ENCODE data around the gene DEFB132. TPM values are rescaled to one million over a fixed set of nuclear protein-coding genes. Genes with fewer than 3 reads are reported as not detected.

Gene DEFB132
- total RNA-seq, 1 experiment from 2014 or later: not detected

DNA sequence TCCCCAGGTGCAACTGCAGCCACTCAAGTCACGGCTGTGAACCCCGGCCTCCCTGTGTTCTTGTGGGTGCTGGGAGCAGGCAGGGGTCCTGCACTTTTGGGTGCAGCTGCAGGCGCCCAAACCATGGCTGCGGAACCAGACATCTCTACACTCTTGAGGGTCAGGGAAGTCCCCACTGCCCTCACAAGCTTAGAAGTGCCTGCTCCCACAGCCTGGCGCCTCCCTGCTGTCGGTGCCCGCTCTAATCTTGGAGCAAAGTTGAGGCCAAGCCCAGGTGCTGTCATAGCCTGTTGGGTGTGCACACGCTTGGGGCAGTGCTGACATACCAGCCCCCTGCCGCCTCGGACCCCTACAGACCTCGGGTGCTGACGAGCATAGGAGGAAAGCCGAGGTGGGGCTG lies 6.2 kb downstream of the DEFB132 start:
- no peak for DNase-seq (ENCODE audit: low read depth)

- DNase-seq (ENCODE audit: low read depth): peak; percentile 88
Observed at GRCh38 chr20:266596-267562, 9.4 kb downstream of the DEFB132 start.

DNA sequence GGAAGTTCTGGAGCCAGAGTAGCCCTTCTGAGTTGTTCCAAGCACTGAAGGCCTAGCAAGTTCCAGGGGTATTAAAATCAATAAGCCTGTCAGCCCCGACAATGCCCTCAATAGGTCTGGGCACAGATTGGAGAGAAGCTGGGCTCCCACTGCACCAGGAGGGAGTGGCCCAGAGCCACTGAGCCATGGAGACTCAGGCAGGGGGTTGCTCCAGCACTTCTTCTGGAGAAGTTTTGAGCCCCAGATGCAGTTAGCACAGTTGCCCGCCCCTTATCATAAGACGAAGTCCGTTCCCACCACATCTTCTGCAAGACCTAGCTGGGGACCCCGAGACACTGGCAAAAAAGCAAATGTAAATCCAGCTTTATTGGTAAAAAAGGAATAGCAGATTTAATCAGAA lies 13.0 kb downstream of the DEFB132 start:
- no peak for DNase-seq (ENCODE audit: low read depth)

DNA sequence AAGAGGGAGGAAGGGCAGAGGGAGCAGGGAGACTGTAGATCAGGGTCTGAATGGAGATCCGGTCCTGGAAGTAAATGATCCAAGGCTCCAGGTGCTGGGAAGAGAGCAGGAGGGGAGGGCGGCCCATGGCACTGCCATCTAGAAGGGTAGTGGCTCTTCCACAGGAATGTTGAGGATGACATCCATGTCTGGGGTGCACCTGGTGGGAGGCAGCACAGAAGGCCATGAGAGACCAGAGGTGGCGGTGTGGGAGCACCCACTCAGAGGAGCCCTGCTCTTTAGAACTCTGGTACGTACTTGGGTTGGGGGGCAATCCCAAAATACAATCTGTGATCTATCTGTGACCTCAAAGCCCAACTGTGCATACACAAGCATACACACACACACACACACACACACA lies 13.5 kb downstream of the DEFB132 start:
- no peak for DNase-seq (ENCODE audit: low read depth)

GRCh38 chr20:271528-271927 lies 14.0 kb downstream of the DEFB132 start:
- DNase-seq (ENCODE audit: low read depth): no peak

GRCh38 chr20:272718-273117 lies 15.2 kb downstream of the DEFB132 start:
- DNase-seq (ENCODE audit: low read depth): no peak

- no peak for DNase-seq (ENCODE audit: low read depth)
Observed at GRCh38 chr20:273884-274283, 16.4 kb downstream of the DEFB132 start.

- DNase-seq (ENCODE audit: low read depth): no peak
Observed at GRCh38 chr20:275791-276190, 18.3 kb downstream of the DEFB132 start.

GRCh38 chr20:276620-277495 lies 19.3 kb downstream of the DEFB132 start:
- no peak for DNase-seq (ENCODE audit: low read depth)

DNA sequence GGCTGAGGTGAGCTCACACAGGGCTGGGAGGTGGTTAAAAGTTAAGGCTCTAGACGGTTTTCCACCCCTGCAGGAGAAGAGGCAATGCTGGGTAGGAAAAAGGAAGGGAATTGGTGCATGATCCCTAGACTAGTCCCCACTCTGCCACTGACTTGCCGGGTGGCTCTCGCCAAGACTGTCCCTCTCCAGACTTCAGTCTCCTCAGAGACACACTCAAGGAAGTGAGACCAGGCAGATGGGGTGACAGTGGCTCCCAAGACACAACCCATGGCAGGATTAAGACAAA lies 19.9 kb downstream of the DEFB132 start:
- DNase-seq (ENCODE audit: low read depth): no peak

DNA sequence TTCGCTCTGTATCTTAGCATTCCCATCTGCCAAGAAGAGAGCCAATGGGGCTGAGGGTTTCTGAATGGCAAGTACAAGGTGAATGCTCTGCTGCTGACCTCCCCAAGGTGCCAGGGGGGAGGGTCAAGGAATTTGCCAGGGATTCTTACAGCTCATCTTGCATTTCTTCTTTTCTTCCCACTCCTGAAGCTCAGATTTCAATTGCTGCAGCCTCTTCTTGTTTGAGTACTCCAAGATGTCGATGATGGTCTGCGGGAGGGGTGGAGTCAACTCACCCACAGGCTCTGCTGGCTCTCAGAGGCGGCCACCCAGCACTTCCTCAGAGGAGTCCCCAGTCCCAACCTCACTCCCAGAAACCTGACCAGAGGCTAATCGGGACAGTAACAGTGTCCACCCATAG lies 20.7 kb downstream of the DEFB132 start:
- DNase-seq (ENCODE audit: low read depth): no peak

GRCh38 chr20:278607-279571 lies 21.4 kb downstream of the DEFB132 start:
- no peak for DNase-seq (ENCODE audit: low read depth)

DNA sequence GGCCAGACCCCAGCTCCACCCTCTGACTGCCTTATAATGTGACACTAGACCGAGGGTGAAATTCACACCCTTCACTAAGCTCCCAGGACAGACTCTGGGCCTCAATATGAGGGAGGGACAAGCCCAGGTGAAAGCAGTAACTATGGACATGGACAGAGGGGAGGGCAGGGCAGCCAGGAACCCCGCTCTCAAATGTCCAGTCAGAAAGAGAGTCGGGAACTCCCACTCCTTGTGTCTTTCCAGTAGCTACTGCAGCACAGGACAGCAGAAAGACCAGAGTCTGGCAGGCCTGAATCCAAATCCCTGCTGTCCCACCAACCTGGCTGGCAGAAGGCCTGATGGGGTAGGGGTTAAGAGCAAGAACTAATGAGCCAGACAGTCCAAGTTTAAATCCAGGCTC lies 26.6 kb downstream of the DEFB132 start:
- DNase-seq (ENCODE audit: low read depth): no peak

DNA sequence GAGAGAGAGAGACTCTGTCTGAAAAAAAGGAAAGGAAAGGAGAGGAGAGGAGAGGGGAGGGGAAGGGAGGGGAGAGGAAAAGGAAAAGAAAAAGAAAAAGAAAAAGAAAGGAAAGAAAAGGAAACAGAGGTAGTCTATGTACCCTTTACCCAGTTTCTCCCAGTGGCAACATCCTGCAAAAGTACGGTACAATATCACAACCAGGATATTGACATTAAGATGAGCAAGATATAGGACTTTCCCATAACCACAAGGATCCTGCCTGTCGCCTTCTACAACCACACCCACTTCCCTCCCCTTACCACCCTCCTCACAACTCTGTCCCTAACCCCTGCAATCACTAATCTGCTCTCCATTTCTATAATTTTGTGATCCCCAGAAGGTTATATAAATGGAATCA lies 29.0 kb downstream of the DEFB132 start:
- DNase-seq (ENCODE audit: low read depth): no peak

DNA sequence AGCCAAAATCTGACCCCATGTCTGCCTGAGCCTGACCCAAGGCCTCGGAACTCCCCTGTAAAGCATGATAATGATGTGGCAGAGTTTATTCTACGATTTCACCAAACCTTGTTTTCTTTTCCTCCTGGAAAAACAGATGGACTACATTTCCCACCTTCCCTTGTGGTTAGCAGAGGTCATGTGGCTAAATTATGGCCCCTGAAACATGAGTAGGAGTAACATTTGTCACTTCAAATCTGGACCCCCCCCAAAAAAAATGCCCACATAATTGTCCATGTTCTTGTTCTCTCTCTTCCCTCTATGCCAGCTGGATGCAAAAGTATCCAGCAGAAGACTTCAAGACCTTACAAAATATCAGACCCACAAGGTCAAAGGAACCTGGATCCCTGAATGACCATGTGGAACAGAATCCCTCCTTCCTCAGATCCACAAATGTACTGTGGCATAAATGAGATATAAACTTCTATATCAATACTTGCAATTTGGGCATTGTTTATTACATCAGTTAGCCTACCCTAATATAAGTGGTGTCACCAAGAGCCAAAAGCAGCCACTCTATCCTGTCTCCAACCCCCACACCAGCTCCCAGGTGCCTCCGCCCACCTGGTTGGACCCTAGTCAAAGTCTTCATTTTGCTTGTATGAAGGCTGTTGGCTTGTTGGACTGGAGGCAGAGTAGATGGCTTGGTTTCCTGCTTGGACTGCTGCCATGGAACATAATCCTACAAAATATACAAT lies 31.6 kb downstream of the DEFB132 start:
- peak; percentile 11 for DNase-seq (ENCODE audit: low read depth)

DNA sequence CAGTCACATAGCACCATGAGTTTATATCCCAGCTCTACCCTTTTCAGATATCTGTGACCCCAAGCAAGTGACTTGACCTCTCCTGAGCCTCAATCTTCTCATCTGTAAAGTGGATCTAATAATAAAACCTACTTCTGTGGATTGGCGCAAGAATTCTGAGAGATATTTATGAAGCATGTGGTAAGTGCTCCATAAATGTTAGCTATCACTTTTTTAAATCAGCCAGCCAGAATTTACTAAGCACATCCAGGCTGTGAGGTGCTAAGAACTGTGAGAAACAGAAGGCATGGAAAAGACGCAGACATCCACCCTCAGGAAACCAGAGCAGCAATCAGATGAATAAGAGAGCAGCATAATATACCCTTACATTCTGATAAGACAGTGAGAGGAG lies 32.2 kb downstream of the DEFB132 start:
- no peak for DNase-seq (ENCODE audit: low read depth)

DNA sequence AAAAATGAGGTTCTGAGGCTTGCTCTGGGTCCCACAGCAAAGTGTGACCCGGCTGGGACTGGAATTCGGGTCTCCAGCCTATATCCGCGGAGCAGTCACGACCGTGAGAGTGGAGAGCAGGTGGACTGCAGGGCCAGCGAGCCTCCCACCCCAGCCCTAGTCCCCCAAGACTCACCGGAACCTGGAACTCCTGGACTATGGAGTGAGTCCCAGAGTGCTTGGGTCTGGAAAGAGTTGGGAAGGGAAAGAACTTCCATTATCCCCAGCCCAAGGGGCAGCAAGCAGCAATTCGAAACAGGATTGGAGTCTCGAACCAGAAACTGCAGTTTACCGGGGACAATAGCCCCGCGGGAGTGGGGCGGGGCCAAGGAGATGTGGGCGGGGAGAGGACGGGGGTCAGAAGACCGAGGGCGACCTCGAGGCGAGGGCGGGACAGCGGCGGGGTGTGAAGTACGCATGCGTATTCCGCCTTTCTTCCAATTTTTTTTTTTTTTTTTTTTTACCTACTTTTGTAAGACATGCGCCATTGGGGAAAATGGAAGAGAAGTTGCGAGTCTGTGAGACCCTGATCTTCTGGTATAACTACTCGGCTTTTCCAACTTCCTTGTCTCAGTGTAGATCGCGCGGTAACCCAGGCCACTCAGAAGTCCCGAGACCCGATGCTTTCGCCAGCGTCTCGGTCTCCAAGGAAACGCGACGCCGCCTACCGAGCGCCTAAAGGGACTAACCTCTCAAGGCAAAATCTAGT lies 32.7 kb downstream of the DEFB132 start, which contains the start of gene C20orf96:
Gene C20orf96, minus strand, starts transcription at position 667 of the 748 bp plus-strand sequence. Its CDS starts 140 bp downstream, at position 527.
- peak; percentile 93 for DNase-seq (ENCODE audit: low read depth)

GRCh38 chr20:294602-295001 lies 37.1 kb downstream of the DEFB132 start:
- DNase-seq (ENCODE audit: low read depth): no peak

DNA sequence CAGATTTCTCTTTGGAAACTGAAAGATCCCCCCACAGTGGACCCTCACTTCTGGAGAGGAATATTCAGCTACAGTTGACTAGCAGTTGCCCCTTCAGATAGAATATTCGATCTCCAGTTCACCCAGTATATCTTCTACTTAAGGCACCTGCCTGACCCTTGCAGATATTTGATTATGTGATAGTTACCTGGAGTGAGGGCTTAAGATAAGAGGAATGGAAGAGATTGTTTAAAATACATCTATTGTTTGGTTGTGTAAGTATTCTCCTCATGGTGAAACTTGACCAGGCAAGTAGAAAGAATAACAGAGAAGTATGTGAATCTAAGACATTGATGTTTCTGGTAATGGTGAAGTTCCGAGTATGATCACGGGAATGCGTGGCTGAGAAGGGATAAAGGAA lies 38.3 kb downstream of the DEFB132 start:
- DNase-seq (ENCODE audit: low read depth): no peak
